ENCODE measurements around the gene OR51F2.

- TF ChIP-seq POLR2A (IDR thresholded peaks at IDR 0.05; ENCODE audit: low read depth, low read length) (no peak), TAF1 (IDR thresholded peaks at IDR 0.05; ENCODE audit: borderline replicate concordance, low read depth, low read length) (no peak), POLR2AphosphoS5 (IDR thresholded peaks at IDR 0.05; ENCODE audit: low read depth, low read length) (no peak)
Observed at GRCh38 chr11:4848908-4849532, 27.9 kb downstream of the OR51F2 start, which contains the start of gene OR51S1.

Data from GM12892 (cell line).